Measurements from ENCODE around the gene SLC2A6. TPM values are rescaled to one million over a fixed set of nuclear protein-coding genes. Genes with fewer than 3 reads are reported as not detected.

SLC2A6 gene
- polyA plus RNA-seq, 1 experiment, result 1.7 TPM

GRCh38 chr9:133445293-133445969 is 33.5 kb downstream of the SLC2A6 start:
- no peak for TF ChIP-seq CTCF (IDR thresholded peaks at IDR 0.05; ENCODE audit: low read depth, low read length)
- no peak overlapping the region for H3K4me3 ChIP-seq (ENCODE audit: low read depth, low read length)
- POLR2A ChIA-PET, result interaction anchor here (0.7 kb wide), 1 partner anchor 10 kb away, joined by 4 read pairs; no protein-coding TSS in a partner anchor
- H3K27ac ChIP-seq (ENCODE audit: low read depth, low read length), result no peak overlapping the region
- H3K27me3 ChIP-seq (ENCODE audit: control insufficient read depth, insufficient read depth, low read length), result peaks cover 32% of the 10 kb centered on the region
- CTCF ChIA-PET, result interaction anchor here (0.6 to 1.6 kb wide), 2 partner anchors 14 to 18 kb away, joined by 3 read pairs; no protein-coding TSS in a partner anchor
- no peak for DNase-seq (ENCODE audit: low read depth, low spot score)
- H3K9me3 ChIP-seq (ENCODE audit: control insufficient read depth, insufficient read depth, low read length), result no peaks in the 10 kb centered on the region; the same call in 1 of the 2 replicates

- CTCF ChIA-PET, result interaction anchor here (1.6 kb wide), 1 partner anchor 15 kb away, joined by 3 read pairs; no protein-coding TSS in a partner anchor
- Histone ChIP-seq H3K27ac (ENCODE audit: low read depth, low read length) (no peak overlapping the region), H3K4me3 (ENCODE audit: low read depth, low read length) (no peak overlapping the region), H3K9me3 (ENCODE audit: control insufficient read depth, insufficient read depth, low read length) (no peaks in the 10 kb centered on the region; the same call in 1 of the 2 replicates), H3K27me3 (ENCODE audit: control insufficient read depth, insufficient read depth, low read length) (peaks cover 43% of the 10 kb centered on the region)
- no peak for TF ChIP-seq CTCF (IDR thresholded peaks at IDR 0.05; ENCODE audit: low read depth, low read length)
- POLR2A ChIA-PET, result no interaction called here
- no peak for DNase-seq (ENCODE audit: low read depth, low spot score)
Measured at GRCh38 chr9:133443982-133444381, 34.9 kb downstream of the SLC2A6 start.

- Histone ChIP-seq H3K27me3 (ENCODE audit: control insufficient read depth, insufficient read depth, low read length) (peaks cover 43% of the 10 kb centered on the region), H3K9me3 (ENCODE audit: control insufficient read depth, insufficient read depth, low read length) (no peaks in the 10 kb centered on the region; the same call in 1 of the 2 replicates), H3K27ac (ENCODE audit: low read depth, low read length) (no peak overlapping the region), H3K4me3 (ENCODE audit: low read depth, low read length) (no peak overlapping the region)
- TF ChIP-seq CTCF (IDR thresholded peaks at IDR 0.05; ENCODE audit: low read depth, low read length), result no peak
- DNase-seq (ENCODE audit: low read depth, low spot score), result no peak
- POLR2A ChIA-PET, result no interaction called here
- CTCF ChIA-PET, result no interaction called here
Measured at GRCh38 chr9:133443248-133443647, 35.7 kb downstream of the SLC2A6 start.

DNA sequence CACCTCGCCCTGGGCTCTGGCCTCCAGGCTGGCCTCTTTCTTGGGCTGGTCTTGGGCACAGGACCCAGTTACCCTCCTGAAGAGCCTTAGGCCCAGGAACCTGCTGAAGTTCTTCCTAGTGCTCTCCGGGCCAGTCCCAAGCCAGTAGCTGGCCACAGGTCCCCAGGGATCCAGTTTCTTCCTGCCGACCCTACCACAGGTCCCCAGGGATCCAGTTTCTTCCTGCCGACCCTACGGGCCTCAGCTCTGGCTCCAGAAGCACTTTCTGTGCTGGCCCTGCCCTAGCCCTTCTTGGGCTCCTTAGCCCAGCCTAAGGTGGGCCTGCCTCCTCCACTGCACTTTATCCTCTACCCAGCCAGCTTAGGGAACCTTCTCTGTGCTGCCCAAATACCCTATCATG is 37.3 kb downstream of the SLC2A6 start:
- DNase-seq (ENCODE audit: low read depth, low spot score), result no peak
- CTCF ChIA-PET, result no interaction called here
- H3K27ac ChIP-seq (ENCODE audit: low read depth, low read length), result no peak overlapping the region
- H3K27me3 ChIP-seq (ENCODE audit: control insufficient read depth, insufficient read depth, low read length), result peaks cover 48% of the 10 kb centered on the region
- H3K4me3 ChIP-seq (ENCODE audit: low read depth, low read length), result no peak overlapping the region
- H3K9me3 ChIP-seq (ENCODE audit: control insufficient read depth, insufficient read depth, low read length), result no peaks in the 10 kb centered on the region; the same call in 1 of the 2 replicates
- TF ChIP-seq CTCF (IDR thresholded peaks at IDR 0.05; ENCODE audit: low read depth, low read length), result no peak
- POLR2A ChIA-PET, result no interaction called here

- no peak overlapping the region for H3K27ac ChIP-seq (ENCODE audit: low read depth, low read length)
- H3K9me3 ChIP-seq (ENCODE audit: control insufficient read depth, insufficient read depth, low read length), result no peaks in the 10 kb centered on the region; the same call in 1 of the 2 replicates
- H3K4me3 ChIP-seq (ENCODE audit: low read depth, low read length), result no peak overlapping the region
- ChIA-PET CTCF (no interaction called here), POLR2A (no interaction called here)
- H3K27me3 ChIP-seq (ENCODE audit: control insufficient read depth, insufficient read depth, low read length), result peaks cover 45% of the 10 kb centered on the region
- TF ChIP-seq CTCF (IDR thresholded peaks at IDR 0.05; ENCODE audit: low read depth, low read length), result no peak
- no peak for DNase-seq (ENCODE audit: low read depth, low spot score)
Measured at GRCh38 chr9:133440874-133441273, 38.0 kb downstream of the SLC2A6 start.

Measured in AG04450 (cell line).